GM19463 (cell line): ENCODE measurements around the gene PPEF1.

Source experiments
- ATAC-seq: cut with Tn5 transposase; IDR thresholded peaks from one replicate; pipeline ENCODE4 v1.9.1; 2021; ENCODE audit warnings: mild to moderate bottlenecking, moderate library complexity; ENCODE audit not compliant: unreplicated experiment

The PPEF1 gene

GRCh38 chrX:18877469-18877868 lies 170.0 kb downstream of the PPEF1 start:
- ATAC-seq: no peak
